ENCODE data around the gene TSHZ2.
"Not testable (repeated sequence)": the region's sequence is repeated elsewhere in the genome, so short reads cannot be mapped to it uniquely, and the experiment has no call there.

TSHZ2 gene

DNA sequence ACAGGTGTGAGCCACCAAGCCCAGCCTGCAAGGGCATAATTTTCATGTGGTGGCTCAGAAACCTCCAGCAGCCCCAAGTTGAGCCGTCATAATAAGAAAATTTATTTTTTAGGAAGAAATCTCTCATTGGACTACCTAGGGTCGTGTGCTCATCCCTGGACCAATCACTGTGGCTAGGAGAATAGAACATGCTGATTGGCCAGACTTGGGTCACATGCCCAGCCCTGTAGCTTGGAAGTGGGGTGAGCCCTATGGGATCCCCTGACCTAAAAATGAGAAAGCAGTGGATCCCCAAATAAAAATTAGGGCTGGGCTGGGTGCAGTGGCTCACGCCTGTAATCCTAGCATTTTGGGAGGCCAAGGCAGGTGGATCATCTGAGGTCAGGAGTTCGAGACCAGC, 466.2 kb downstream of the TSHZ2 start:
- no peak for DNase-seq

DNA sequence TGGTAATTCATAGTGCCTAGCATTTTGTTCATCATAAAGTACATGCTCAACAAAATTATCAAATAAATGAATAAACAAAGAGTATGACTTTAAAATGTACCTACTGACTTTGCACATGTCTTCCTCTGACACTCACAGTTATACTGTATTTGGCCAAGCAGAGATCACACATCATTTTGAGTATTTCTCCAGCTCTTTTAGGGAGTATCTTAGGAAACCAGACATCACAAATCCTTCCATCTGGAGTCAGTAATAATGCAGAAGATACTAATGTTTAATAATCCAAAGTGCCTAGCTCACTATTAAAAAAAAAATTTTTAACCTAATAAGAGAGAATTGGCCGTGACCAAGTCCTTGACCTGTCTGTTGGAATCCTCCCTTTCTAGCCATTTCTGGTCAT, 466.9 kb downstream of the TSHZ2 start:
- no peak for DNase-seq

DNA sequence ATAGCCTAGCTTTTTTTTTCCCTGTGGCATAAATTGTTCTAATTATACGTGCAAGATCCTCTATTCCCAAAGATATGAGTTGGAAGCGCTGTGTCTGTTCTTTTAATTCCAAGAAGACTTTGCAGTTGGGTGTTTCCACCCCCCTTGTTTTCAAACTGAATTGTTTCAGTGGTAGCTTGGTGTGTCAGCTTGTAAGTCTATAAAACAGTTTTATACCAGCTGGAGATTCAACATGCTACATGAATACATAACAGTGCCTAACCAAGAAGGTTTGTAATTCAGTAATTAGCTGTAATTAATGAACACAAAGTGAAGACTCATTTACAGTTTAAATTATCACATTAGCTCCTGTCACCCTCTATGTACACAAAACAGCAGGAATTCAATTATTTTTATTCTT, 467.5 kb downstream of the TSHZ2 start:
- DNase-seq, result no peak

DNA sequence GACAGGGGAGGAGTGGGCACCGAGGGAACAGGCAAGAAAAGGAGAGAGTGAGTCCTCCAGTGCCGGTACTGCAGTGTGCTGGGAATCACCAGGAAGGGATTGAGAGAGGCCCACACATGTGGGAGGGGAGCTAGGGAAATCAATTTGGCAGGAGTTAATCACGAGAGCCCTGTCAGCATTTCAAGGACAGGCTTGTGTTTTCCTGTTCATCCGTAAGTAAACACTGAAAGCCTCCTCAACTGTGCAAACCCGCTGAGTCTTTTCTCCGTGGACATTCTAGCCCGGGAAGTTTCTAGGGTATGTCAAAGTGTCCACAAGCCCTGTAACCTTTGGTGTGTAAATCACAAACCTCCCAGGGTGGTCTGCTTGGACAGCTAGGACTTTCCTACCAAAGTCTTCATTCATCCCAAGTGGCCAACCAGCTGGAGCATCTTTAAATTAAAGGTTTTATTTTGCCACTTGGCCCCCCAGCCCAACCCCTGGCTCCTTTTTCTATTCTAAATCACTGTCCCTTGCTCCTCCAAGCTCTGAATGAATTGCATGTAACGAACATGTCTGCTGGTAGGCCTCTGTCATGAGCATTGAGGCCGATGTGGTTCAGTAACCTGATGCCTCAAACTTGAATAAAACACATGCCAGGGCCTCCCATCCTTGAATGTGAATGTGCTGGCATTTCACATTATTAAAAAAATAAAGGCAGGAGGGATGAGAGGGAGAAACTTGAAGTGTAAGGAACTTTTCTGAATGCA, 472.4 kb downstream of the TSHZ2 start:
- DNase-seq, result no peak

DNA sequence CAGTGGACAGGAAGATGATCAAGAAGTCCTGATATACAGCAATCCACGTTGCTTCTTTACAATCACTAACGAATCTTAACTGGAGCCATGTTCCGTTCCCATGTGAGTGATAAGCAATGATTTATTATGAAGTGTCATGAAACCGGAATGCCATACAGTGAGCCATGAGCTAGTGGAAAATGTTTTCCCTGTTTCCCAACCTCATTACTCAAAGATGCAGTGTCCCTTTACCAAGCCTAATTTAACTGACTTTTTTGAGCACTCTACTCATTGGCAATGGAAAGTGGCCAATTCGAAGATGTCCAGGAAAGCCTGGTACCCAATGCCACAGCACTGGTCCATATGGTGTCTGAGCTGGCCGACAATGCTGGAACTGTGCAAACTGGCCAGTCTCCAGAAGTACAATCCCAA, 473.2 kb downstream of the TSHZ2 start:
- no peak for DNase-seq

DNA sequence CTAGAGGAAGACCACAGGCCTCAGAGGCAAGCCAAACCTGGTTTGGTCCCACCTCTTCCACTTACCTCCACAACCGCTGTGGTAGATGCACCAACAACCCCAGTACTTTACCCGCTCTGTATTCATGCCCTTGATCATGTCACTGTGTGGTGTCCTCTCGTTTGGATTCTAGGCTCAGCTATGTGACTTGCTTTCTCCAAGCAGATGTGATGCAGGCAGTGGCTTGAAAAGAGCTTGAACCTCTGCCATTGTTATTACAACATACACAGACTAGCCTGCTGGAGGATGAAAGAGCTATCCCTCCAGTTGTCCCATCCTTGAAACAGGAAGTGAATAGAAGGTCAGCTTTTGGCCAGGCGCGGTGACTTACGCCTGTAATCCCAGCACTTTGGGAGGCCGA, 473.8 kb downstream of the TSHZ2 start:
- no peak for DNase-seq

DNA sequence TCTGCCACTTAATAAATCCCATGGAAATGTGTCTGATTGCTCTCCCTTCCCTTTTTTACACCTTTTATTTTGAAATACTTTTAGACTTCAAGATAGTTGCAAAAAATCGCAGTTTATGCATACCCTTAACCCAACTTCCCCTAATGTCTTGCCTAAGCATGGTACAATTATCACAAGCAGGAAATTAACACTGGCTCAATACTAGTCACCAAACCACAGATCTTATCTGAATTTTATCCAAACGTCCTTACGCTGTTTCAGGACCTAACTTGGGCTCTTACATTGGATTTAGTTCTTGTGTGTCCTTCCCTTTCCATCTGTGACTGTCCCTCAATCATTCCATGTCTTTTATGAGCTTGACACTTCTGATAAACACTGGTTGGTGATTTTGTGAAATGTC, 475.2 kb downstream of the TSHZ2 start:
- DNase-seq, result no peak

DNA sequence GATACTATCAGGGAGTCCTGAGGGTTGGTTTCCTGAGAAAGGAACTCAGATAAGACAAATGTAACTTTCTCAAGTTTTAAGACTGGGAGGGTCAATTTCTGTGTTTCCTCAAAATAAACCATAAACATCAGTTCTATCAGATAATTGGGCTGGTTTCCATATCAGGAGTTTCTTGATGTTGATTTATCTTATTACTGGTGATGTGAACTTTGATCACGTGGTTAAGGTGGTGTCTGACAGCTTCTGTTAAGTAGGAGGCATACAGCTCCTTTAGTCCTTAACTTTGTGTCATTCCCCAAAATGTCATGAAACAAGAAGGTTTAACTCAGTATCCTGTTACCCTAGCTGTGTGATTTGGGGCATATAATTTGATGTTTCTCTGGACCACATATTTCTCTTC, 476.3 kb downstream of the TSHZ2 start:
- no peak for DNase-seq

DNA sequence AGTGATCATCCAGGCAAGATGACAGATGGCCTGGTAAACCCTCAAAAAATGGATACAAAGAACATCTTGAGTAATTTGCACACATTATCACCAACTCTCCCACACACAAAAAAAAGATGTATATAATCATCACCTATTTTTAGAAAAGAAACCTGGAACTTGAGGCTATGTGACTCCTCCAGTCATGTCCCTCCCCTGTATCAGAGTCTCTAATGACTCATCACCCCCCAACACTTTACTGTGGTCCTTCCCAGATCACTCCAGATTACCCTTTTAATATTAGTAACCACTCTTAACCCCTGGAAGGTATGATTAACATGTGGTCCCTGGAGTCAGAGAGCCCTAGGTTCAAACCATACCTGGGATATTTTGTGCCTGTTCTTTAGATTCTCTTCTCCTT, 476.7 kb downstream of the TSHZ2 start:
- DNase-seq, result no peak

DNA sequence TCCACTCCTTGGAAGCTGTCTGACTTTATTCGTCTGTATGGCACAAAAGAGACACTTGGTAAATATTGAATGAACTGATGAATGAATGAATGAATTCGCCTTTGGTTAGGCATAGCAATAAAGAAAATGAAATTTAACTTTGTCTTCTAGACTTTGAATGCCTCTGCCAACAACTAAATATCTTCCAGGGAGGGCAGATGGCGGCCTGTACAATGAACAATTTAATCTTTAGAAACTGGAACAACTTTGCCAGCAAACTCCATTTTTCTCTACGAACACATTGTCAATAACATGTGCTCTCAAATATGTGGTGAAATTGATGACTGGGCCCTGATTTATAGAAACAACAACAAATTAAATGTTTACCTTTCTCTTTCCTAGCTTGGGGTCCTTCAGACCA, 480.9 kb downstream of the TSHZ2 start:
- DNase-seq, result no peak

DNA sequence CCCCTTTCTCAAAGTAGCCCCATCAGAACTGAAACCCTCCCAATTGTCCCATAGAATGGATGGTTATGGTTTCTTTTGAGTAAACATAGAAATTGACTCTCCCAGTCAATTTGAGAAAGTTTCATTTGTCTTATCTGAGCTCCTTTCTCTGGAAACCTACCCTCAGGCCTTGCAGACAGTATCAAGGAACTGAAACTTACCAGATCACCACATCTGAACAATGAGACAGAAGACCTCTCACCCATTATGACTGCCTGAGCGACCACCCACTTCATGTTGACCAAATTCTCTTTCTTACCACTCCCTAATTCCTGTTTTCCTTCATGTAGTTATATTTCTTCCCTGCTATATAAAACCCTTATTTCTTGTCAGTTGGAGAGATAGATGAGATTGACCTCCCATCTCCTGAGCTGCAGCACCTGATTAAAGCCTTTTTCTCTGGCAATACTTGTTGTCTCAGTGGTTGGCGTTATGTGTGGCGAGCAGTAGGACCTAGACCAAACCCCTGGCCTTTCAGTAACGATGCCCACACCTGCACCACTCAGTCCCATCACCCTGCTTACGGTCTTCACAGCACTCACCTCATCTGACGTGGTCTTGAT, 482.6 kb downstream of the TSHZ2 start:
- no peak for DNase-seq

DNA sequence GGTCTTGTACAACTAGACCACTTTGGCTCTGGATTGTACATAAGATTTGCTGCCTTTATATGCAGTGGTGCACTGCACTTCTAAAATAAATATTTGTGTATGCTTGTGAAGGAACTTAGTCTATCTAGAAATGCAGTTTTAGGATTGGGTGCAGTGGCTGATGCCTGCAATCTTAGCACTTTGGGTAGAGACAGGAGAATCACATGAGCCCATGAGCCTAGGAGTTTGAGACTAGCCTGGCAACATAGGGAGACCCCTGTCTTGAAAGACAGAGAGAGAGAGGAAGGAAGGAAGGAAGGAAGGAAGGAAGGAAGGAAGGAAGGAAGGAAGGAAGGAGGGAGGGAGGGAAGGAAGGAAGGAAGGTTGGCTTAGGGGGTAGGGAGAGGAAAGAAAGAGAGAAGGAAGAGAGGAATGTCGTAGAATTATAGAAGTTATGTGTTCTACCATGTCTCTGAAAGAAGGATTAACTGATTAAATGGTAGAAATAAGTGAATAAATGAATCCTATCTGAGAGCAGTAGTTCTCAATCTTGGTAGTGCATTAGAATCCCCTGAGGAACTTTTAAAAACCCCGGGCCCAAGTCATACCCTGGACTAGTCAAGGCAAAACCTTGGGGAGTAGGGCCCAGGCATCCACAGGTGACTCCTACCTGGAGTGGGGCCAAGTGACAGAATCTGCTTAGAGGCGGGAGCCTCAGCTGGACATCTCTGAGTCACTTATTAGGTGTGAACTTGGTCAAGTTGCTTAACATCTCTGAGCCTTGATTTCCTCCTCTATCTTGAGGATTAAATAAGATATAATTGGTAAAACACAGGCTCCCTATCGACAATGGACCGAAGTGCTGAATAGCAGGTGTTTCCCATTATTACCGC, 491.2 kb downstream of the TSHZ2 start:
- no peak for DNase-seq

DNA sequence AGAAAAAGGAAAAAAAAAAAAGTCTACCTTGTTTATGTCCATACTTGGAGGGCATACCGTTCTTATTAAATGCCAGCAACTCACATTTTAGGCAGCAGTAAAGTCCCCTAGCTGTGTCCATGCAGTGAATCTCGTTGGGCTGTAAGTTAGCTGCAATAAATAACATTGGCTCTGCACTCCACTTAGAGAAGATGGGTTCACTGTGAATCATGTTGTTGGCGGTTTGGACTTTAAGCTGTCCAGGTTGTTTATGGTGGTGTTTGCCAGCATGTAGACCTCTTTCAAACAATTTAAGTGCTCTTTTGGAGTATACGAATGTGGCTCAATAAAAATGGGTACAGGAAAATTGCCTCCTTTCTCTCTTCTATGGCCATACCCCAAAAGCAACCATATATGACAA, 494.1 kb downstream of the TSHZ2 start:
- DNase-seq, result no peak

DNA sequence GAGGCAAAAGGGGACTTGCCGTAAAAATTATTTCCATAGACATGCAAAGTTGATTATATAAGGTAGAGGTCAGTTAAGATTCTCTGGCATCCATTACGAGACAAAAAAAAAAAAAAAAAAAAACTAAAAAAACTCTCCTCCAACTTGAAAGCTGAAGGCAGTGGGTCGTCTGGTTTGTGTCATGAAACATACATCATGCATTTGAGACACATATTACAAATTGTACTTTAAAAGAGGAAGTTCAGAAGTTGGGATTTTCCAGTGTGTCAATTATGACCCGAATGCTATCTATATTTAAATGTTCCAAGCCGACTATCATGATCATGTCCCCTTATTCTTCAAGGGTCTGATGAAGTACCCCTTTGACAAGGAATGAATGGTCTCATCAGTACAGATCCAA, 496.4 kb downstream of the TSHZ2 start:
- DNase-seq, result no peak

DNA sequence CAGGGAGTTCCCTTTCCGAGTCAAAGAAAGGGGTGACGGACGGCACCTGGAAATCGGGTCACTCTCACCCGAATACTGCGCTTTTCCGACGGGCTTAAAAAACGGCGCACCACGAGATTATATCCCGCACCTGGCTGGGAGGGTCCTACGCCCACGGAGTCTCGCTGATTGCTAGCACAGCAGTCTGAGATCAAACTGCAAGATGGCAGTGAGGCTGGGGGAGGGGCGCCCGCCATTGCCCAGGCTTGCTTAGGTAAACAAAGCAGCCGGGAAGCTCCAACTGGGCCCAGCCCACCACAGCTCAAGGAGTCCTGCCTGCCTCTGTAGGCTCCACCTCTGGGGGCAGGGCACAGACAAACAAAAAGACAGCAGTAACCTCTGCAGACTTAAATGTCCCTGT, 500.7 kb downstream of the TSHZ2 start:
- not testable (repeated sequence) for DNase-seq

DNA sequence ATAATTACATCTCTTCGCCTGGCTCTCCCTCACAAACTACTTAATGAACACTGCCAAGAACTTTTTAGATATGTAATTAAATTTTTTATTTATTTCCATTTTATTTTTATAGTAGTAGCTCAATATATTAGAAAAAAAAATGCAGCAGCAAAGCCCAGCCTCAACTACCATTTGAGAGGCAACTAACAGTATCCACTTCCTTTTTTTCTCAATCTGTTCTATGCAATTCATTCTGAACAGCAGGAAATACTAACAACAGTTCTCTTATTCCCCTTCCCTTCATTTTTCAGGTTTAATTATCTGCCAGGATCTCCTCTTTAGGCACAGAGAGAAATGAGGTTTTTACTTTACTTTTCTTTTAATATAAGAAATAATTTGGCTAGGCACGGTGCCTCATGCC, 508.8 kb downstream of the TSHZ2 start:
- no peak for DNase-seq

DNA sequence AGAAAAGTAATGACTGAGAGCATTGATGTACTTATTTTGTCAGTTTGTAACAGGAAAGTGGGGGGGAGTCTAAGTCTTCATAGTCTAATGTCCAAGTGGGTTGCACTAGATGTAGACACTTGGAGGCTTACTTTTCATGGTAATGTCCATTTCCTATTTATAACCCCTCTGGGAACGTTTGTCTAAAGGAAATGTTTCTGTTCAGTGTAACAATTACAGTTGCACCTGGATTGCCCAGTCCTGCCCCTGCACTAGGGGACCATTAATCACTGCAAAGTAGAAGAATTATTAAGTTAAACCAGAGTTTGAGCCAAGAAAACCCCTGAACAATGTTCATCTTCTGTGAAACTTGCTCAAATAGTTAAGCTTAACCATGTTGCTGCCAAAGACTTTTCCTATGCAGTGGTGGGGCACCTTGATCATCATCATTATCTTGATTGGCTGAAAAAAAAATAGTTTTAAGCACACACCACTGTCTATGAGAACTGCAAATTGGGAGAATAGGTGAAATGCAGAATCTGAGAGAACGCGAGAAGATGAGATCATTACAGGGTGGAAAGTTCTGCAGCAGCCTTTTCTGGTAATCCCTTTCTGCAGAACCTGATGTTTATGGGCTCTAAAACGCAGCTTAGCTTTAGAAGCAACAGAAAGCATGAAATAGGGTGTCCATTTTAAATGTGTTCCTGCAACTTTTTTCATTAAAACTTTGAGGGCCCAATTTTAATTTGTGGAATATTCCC, 515.5 kb downstream of the TSHZ2 start:
- DNase-seq, result no peak

DNA sequence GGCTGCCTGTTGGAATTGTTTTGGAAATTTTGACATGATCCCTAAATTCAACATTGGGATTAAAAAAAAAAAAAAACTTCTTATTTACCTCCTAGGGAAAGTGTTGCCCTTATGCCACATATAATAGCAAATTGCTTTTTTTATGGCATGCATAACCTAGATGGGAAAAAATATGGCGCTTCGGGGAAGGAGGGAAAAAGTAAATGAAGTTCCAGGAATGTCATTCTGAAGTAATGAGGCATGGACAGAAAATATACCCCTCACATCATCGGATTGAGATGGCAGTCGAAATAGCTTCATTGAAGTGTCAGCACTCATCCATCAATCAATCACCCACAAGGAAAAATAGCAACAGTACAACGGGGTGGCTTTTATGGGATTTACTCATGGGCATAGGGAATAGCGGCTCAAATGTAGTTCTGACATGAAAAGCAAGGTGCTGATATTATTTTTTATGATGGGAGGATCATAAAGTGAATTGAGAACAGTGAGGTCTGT, 516.7 kb downstream of the TSHZ2 start:
- no peak for DNase-seq

DNA sequence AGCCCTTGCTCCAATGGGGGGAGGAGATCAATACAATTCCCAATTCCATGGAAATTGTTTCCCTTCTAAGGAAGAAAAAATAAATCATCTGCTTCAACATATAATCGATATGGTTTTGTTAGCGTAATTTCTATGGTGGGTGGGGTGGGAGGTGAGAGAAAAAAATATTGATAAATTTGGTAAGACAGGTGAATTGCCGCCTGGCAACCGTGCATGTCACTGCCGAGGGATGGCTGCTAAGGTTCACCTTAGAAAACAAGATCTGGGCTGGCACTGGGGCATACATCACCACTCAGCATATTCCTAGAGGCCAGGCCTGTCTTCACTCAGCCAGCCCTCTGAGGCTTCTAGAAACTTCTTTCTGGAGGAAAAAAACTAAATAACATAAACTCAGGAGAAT, 517.4 kb downstream of the TSHZ2 start:
- DNase-seq, result no peak

DNA sequence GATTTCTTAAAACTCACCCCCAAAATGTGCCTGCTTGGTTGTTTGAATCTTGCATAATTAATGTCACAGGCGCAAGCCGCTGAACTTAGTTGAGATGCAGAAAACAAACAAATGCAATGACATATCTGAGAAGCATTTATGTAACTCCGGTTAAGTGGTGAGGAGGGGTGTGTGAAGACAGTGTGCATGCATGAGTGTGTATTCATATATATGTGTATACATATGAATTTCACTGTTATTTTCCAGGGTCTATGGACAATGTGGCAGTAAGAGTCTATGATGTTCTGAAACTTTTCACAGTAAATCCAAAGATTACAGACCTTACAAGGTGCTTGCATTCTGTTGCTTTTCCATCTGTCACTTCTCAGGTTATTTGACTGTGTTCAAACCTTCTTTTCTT, 518.5 kb downstream of the TSHZ2 start:
- no peak for DNase-seq

DNA sequence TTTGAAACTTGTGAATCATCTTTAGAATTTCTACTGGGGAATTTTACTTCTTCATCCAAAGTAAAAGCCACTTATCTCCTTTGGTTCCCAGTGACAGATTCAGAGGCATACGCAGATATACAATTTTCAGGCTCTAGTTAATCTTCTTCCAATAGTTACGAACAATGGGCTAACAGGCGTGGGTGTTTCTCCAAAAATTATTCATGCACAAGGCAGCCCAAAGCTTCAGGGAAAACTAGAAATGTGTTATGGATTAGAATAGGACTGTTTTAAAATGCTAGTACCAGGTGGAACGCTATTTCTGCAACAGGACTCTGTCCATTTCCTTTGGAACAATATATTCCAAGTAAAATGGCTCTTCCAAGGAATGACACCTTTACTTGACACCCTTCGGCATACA, 519.3 kb downstream of the TSHZ2 start:
- DNase-seq, result no peak

DNA sequence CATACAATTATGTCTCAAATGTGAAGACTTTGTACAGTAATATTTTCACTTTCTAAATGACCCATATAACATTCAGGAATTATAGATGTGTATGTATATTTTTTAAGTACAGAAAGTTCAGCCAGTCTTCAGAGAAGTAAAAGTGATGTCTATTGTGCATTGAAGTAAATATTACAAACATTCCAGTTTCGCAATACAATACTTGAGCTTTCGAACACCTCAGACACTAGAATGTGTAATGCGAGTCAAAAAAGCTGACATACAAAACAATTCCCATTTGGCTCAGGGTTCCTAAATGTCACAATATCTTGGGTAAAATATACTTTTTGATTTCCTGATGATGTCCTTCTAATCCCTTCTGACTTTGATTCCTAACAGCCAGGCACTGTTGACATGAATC, 520.1 kb downstream of the TSHZ2 start:
- DNase-seq, result no peak

DNA sequence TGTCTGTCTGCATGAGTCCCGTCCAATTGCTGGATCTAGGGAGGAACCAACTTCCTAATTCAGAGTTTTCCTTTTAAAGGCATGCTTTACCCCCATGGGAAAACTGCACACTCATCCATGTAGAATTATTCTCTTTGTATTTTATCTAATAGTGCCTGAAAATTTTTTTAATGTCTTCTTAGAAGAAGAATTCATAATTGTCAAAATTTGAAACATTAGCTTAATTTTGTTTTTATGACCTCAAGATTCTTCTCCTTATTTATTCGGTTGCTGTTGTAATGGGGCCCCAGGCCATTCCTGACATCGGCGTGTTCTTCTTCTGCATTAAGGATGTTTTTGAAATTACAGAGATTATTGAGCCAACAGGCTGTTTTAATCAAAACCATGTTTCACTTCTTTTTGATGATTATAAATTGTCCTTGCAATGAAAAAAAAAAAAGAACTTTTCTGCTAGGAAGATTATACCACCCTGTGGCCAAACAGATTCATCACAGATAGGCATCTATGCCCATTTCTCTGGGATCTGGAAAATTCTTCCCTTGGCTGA, 521.2 kb downstream of the TSHZ2 start:
- no peak for DNase-seq

Measured in NCI-H2081 treated with DMSO at 0.1 percent for 48 hours (cell line).